NCI-H187 treated with DMSO at 0.1 percent for 48 hours (cell line): ENCODE data around the gene SPESP1.
"Not testable (repeated sequence)": the region's sequence is repeated elsewhere in the genome, so short reads cannot be mapped to it uniquely, and the experiment has no call there.

Experiments used
- DNase-seq: peaks from one replicate; lab custom pipeline; 2025; lab: John Stamatoyannopoulos, UW

SPESP1 gene

GRCh38 chr15:68963719-68964118, 33.4 kb downstream of the SPESP1 start:
- DNase-seq = not testable (repeated sequence)

GRCh38 chr15:68966996-68967395, 36.7 kb downstream of the SPESP1 start:
- no peak for DNase-seq

GRCh38 chr15:68967948-68968347, 37.6 kb downstream of the SPESP1 start:
- no peak for DNase-seq

GRCh38 chr15:68969298-68969697, 39.0 kb downstream of the SPESP1 start:
- no peak for DNase-seq

GRCh38 chr15:68972201-68973065, 42.1 kb downstream of the SPESP1 start:
- no peak for DNase-seq

- not testable (repeated sequence) for DNase-seq
These were observed 45.4 kb downstream of the SPESP1 start for GRCh38 chr15:68975651-68976160.

- DNase-seq = not testable (repeated sequence)
These were observed 47.1 kb downstream of the SPESP1 start for GRCh38 chr15:68977426-68977825.

- no peak for DNase-seq
These were observed 48.7 kb downstream of the SPESP1 start for GRCh38 chr15:68979006-68979405.

GRCh38 chr15:68979816-68980215, 49.5 kb downstream of the SPESP1 start:
- DNase-seq = no peak

- no peak for DNase-seq
These were observed 50.5 kb downstream of the SPESP1 start for GRCh38 chr15:68980786-68981185.

GRCh38 chr15:68981941-68982340, 51.6 kb downstream of the SPESP1 start:
- DNase-seq = no peak

GRCh38 chr15:68982976-68983563, 52.7 kb downstream of the SPESP1 start:
- DNase-seq = no peak

- no peak for DNase-seq
These were observed 53.7 kb downstream of the SPESP1 start for GRCh38 chr15:68983961-68984481.

GRCh38 chr15:68984586-68984985, 54.3 kb downstream of the SPESP1 start:
- DNase-seq = no peak

GRCh38 chr15:68985361-68985891, 55.1 kb downstream of the SPESP1 start:
- no peak for DNase-seq

GRCh38 chr15:68986322-68986721, 56.0 kb downstream of the SPESP1 start:
- DNase-seq = peak; percentile 16

GRCh38 chr15:68987120-68987519, 56.8 kb downstream of the SPESP1 start:
- no peak for DNase-seq

- no peak for DNase-seq
These were observed 57.4 kb downstream of the SPESP1 start for GRCh38 chr15:68987676-68988075.

- DNase-seq = no peak
These were observed 59.4 kb downstream of the SPESP1 start for GRCh38 chr15:68989541-68990230.

- no peak for DNase-seq
These were observed 60.1 kb downstream of the SPESP1 start for GRCh38 chr15:68990231-68990991.

GRCh38 chr15:68990992-68991500, 60.7 kb downstream of the SPESP1 start:
- no peak for DNase-seq
